Loucy (cell line): ENCODE results near the gene MFAP3L.

Source experiments
- H2AFZ ChIP-seq: fragments of 200-600 bp; sonication (generic); 2 replicates; pipeline ENCODE4 v1.6.0; 2016; ENCODE audit warnings: antibody characterized with exemption, mild to moderate bottlenecking, low read length, moderate library complexity
- H3F3A ChIP-seq: fragments of 200-600 bp; 2 replicates; pipeline ENCODE4 v1.6.0; 2016; ENCODE audit warnings: antibody characterized with exemption, low read depth, mild to moderate bottlenecking
- H3K27me3 ChIP-seq: fragments of 200-600 bp; sonication (generic); 2 replicates; pipeline ENCODE4 v1.6.1; 2014; ENCODE audit warnings: low read length, mild to moderate bottlenecking; ENCODE audit not compliant: insufficient read depth, poor library complexity, severe bottlenecking
- H3K36me3 ChIP-seq: fragments of 200-600 bp; sonication (generic); 2 replicates; pipeline ENCODE4 v1.6.1; 2016; ENCODE audit warnings: low read length; ENCODE audit not compliant: insufficient read depth
- H3K4me1 ChIP-seq: fragments of 200-600 bp; sonication (generic); 2 replicates; pipeline ENCODE4 v1.5.1; 2014; ENCODE audit warnings: low read length, mild to moderate bottlenecking; ENCODE audit not compliant: insufficient read depth, poor library complexity, severe bottlenecking
- H3K4me2 ChIP-seq: fragments of 200-600 bp; sonication (generic); 2 replicates; pipeline ENCODE4 v1.6.0; 2014; ENCODE audit warnings: antibody characterized with exemption, low read length, low read depth, mild to moderate bottlenecking; ENCODE audit not compliant: poor library complexity, severe bottlenecking
- H3K4me3 ChIP-seq: fragments of 200-600 bp; sonication (generic); 2 replicates; pipeline ENCODE4 v1.5.1; 2014; ENCODE audit warnings: low read length, mild to moderate bottlenecking, mixed read lengths; ENCODE audit not compliant: poor library complexity, severe bottlenecking
- H3K79me2 ChIP-seq: fragments of 200-600 bp; sonication (generic); 2 replicates; pipeline ENCODE4 v1.6.1; 2014; ENCODE audit warnings: low read length; ENCODE audit not compliant: insufficient read depth
- H3K9ac ChIP-seq: fragments of 200-600 bp; sonication (generic); 2 replicates; pipeline ENCODE4 v1.6.0; 2014; ENCODE audit warnings: mild to moderate bottlenecking, low read depth, low read length, moderate library complexity; ENCODE audit not compliant: poor library complexity, severe bottlenecking
- H3K9me2 ChIP-seq: fragments of 200-600 bp; sonication (generic); replicated peaks from 2 replicates; pipeline ENCODE4 v1.6.1; 2016; ENCODE audit warnings: low read depth, low read length, mixed read lengths
- H3K9me3 ChIP-seq: fragments of 200-600 bp; sonication (generic); 2 replicates; pipeline ENCODE4 v1.6.1; 2014; ENCODE audit warnings: mild to moderate bottlenecking, antibody characterized with exemption, low read length, low read depth; ENCODE audit not compliant: insufficient read depth
- H4K20me1 ChIP-seq: fragments of 200-600 bp; sonication (generic); 2 replicates; pipeline ENCODE4 v1.6.0; 2014; ENCODE audit warnings: antibody characterized with exemption, low read length, mild to moderate bottlenecking; ENCODE audit not compliant: insufficient read depth, poor library complexity, severe bottlenecking
- CTCF ChIP-seq: fragments of 200-600 bp; sonication (generic); conservative IDR thresholded peaks from 2 replicates; pipeline ENCODE4 v1.5.1; 2014; ENCODE audit warnings: mild to moderate bottlenecking, antibody characterized with exemption, low read length
- EZH2phosphoT487 ChIP-seq: fragments of 200-600 bp; IDR thresholded peaks from 2 replicates; pipeline ENCODE4 v1.6.1; 2018; ENCODE audit warnings: antibody characterized with exemption, mild to moderate bottlenecking, moderate library complexity, borderline replicate concordance

MFAP3L gene

GRCh38 chr4:170052919-170053318, 26.7 kb upstream of the MFAP3L start:
- Histone ChIP-seq H3K79me2 (no peaks in the 10 kb centered on the region), H3K36me3 (no peaks in the 10 kb centered on the region), H3F3A (no peaks in the 10 kb centered on the region), H4K20me1 (no peaks in the 10 kb centered on the region), H3K9ac (no peak overlapping the region), H3K27me3 (no peaks in the 10 kb centered on the region), H3K4me3 (no peak overlapping the region), H3K4me1 (no peaks in the 10 kb centered on the region), H3K9me2 (no peaks in the 10 kb centered on the region), H3K4me2 (no peak overlapping the region), H2AFZ (no peak overlapping the region), H3K9me3 (no peaks in the 10 kb centered on the region)
- TF ChIP-seq CTCF (no peak), EZH2phosphoT487 (no peak)

- Histone ChIP-seq H3K9ac (no peak overlapping the region), H3K27me3 (no peaks in the 10 kb centered on the region), H3K4me2 (no peak overlapping the region), H3K4me1 (no peaks in the 10 kb centered on the region), H3K9me2 (no peaks in the 10 kb centered on the region), H2AFZ (no peak overlapping the region), H3F3A (no peaks in the 10 kb centered on the region), H3K79me2 (no peaks in the 10 kb centered on the region), H3K9me3 (no peaks in the 10 kb centered on the region), H4K20me1 (no peaks in the 10 kb centered on the region), H3K4me3 (no peak overlapping the region), H3K36me3 (no peaks in the 10 kb centered on the region)
- TF ChIP-seq CTCF (no peak), EZH2phosphoT487 (no peak)
These were observed 25.2 kb upstream of the MFAP3L start for GRCh38 chr4:170051402-170051801.

- H3K9me2 ChIP-seq: no peaks in the 10 kb centered on the region
- TF ChIP-seq CTCF: no peak
- TF ChIP-seq EZH2phosphoT487: no peak
- H4K20me1 ChIP-seq: no peaks in the 10 kb centered on the region
- no peak overlapping the region for H3K4me2 ChIP-seq
- no peaks in the 10 kb centered on the region for H3K9me3 ChIP-seq
- no peaks in the 10 kb centered on the region for H3K79me2 ChIP-seq
- no peak overlapping the region for H3K9ac ChIP-seq
- no peaks in the 10 kb centered on the region for H3K27me3 ChIP-seq
- no peaks in the 10 kb centered on the region for H3F3A ChIP-seq
- H3K36me3 ChIP-seq: no peaks in the 10 kb centered on the region
- H3K4me1 ChIP-seq: no peaks in the 10 kb centered on the region
- H3K4me3 ChIP-seq: no peak overlapping the region
- no peak overlapping the region for H2AFZ ChIP-seq
These were observed 23.6 kb upstream of the MFAP3L start for GRCh38 chr4:170049766-170050165.
